ENCODE results near the gene APOBR.
"Not testable (repeated sequence)": the region's sequence is repeated elsewhere in the genome, so short reads cannot be mapped to it uniquely, and the experiment has no call there.

APOBR gene

DNA sequence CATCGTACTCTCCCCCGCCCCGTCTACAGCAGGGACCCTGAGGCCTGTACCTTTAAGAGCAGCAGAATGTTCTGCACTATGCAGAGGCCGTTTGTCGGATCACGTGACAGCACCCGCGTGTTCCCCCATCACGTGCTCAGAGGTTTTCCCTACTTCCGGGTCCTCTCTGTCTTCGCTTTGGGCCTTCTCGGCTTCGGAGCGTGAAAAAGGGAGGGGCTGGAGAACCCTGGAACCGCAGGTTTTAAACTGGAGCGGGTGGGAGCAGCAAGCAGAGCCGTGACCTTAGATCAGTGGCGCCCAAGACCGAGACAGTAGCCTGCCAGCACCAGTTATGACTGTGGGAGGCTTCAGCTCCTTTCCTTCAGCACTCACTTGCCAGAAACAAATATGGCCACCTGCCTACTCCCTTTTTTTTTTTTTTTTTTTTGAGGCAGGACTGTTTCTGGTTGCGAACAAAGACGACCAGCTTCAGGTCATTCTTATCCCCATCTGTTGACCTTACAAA, 2.4 kb upstream of the APOBR start, which contains the start of gene CLN3:
CLN3 (minus strand) TSS at position 105 of the 505 bp plus-strand sequence. CDS start 315 bp downstream, outside the sequence.
- Histone ChIP-seq H3K4me1 (ENCODE audit: control insufficient read depth in 1 of 2, insufficient read depth in 2 of 2, low read length in 2 of 2) (peaks cover 0 to 10% of the 10 kb centered on the region in 2 donors), H3K4me3 (ENCODE audit: low read depth in 1 of 2, low read length in 2 of 2) (peak within 1 kb of the TSS; percentile 91 to 96), H3K27me3 (ENCODE audit: low read depth, low read length) (no peaks in the 10 kb centered on the region), H3K27ac (ENCODE audit: low read length) (peak within 1 kb of the TSS; percentile 100), H3K36me3 (ENCODE audit: control insufficient read depth in 1 of 2, insufficient read depth in 2 of 2, low read length in 2 of 2) (peaks cover 5 to 16% of the 10 kb centered on the region in 2 donors), H3K9me3 (ENCODE audit: control insufficient read depth in 1 of 2, low read length in 2 of 2) (no peaks in the 10 kb centered on the region)

GRCh38 chr16:28492511-28492910, 1.9 kb upstream of the APOBR start:
- peak overlapping the region; percentile 91 to 96 for H3K4me3 ChIP-seq (ENCODE audit: low read depth in 1 of 2, low read length in 2 of 2)
- no peaks in the 10 kb centered on the region for H3K27me3 ChIP-seq (ENCODE audit: low read depth, low read length)
- H3K4me1 ChIP-seq (ENCODE audit: control insufficient read depth in 1 of 2, insufficient read depth in 2 of 2, low read length in 2 of 2) = peaks cover 0 to 10% of the 10 kb centered on the region in 2 donors
- peaks cover 3 to 11% of the 10 kb centered on the region in 2 donors for H3K36me3 ChIP-seq (ENCODE audit: control insufficient read depth in 1 of 2, insufficient read depth in 2 of 2, low read length in 2 of 2)
- peak overlapping the region; percentile 100 for H3K27ac ChIP-seq (ENCODE audit: low read length)
- no peaks in the 10 kb centered on the region for H3K9me3 ChIP-seq (ENCODE audit: control insufficient read depth in 1 of 2, low read length in 2 of 2)

- H3K4me3 ChIP-seq (ENCODE audit: low read depth in 1 of 2, low read length in 2 of 2) = peak overlapping the region; percentile 30 to 48
- no peaks in the 10 kb centered on the region for H3K27me3 ChIP-seq (ENCODE audit: low read depth, low read length)
- no peaks in the 10 kb centered on the region for H3K36me3 ChIP-seq (ENCODE audit: control insufficient read depth in 1 of 2, insufficient read depth in 2 of 2, low read length in 2 of 2)
- H3K4me1 ChIP-seq (ENCODE audit: control insufficient read depth in 1 of 2, insufficient read depth in 2 of 2, low read length in 2 of 2) = peaks cover 0 to 10% of the 10 kb centered on the region in 2 donors
- peak overlapping the region; percentile 63 for H3K27ac ChIP-seq (ENCODE audit: low read length)
- H3K9me3 ChIP-seq (ENCODE audit: control insufficient read depth in 1 of 2, low read length in 2 of 2) = no peaks in the 10 kb centered on the region
Observed at GRCh38 chr16:28495098-28495793, 803 bp downstream of the APOBR start.

GRCh38 chr16:28495795-28496749, 1.6 kb downstream of the APOBR start:
- Histone ChIP-seq H3K4me3 (ENCODE audit: low read depth in 1 of 2, low read length in 2 of 2) (peak overlapping the region in 1 of 2 donors; percentile 30), H3K36me3 (ENCODE audit: control insufficient read depth in 1 of 2, insufficient read depth in 2 of 2, low read length in 2 of 2) (no peaks in the 10 kb centered on the region), H3K27ac (ENCODE audit: low read length) (no peak overlapping the region), H3K9me3 (ENCODE audit: control insufficient read depth in 1 of 2, low read length in 2 of 2) (no peaks in the 10 kb centered on the region), H3K27me3 (ENCODE audit: low read depth, low read length) (no peaks in the 10 kb centered on the region), H3K4me1 (ENCODE audit: control insufficient read depth in 1 of 2, insufficient read depth in 2 of 2, low read length in 2 of 2) (peaks cover 0 to 5% of the 10 kb centered on the region in 2 donors)

- Histone ChIP-seq H3K27me3 (ENCODE audit: low read depth, low read length) (no peaks in the 10 kb centered on the region), H3K4me3 (ENCODE audit: low read depth in 1 of 2, low read length in 2 of 2) (no peak overlapping the region), H3K27ac (ENCODE audit: low read length) (no peak overlapping the region), H3K36me3 (ENCODE audit: control insufficient read depth in 1 of 2, insufficient read depth in 2 of 2, low read length in 2 of 2) (no peaks in the 10 kb centered on the region), H3K4me1 (ENCODE audit: control insufficient read depth in 1 of 2, insufficient read depth in 2 of 2, low read length in 2 of 2) (no peaks in the 10 kb centered on the region), H3K9me3 (ENCODE audit: control insufficient read depth in 1 of 2, low read length in 2 of 2) (no peaks in the 10 kb centered on the region)
Observed at GRCh38 chr16:28496844-28497243, 2.4 kb downstream of the APOBR start.

DNA sequence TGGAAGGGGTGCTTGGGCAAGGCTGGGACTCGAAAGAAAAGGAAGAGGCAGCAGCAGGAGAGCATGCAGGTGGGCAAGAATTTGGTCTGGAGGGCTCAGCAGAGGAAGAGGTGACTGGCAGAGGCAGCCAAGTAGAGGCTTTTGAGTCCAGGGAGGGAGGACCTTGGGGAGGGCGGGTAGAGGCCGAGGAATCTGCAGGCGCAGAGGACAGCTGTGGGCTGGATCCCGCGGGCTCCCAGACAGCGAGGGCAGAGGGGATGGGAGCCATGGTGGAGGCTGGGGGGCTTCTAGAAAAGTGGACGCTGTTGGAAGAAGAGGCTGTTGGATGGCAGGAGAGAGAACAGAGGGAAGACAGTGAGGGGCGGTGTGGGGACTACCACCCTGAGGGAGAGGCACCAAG, 2.9 kb downstream of the APOBR start:
- H3K36me3 ChIP-seq (ENCODE audit: control insufficient read depth in 1 of 2, insufficient read depth in 2 of 2, low read length in 2 of 2) = no peaks in the 10 kb centered on the region
- H3K27me3 ChIP-seq (ENCODE audit: low read depth, low read length) = no peaks in the 10 kb centered on the region

GRCh38 chr16:28497861-28498599, 3.6 kb downstream of the APOBR start:
- Histone ChIP-seq H3K27me3 (ENCODE audit: low read depth, low read length) (no peaks in the 10 kb centered on the region), H3K36me3 (ENCODE audit: control insufficient read depth in 1 of 2, insufficient read depth in 2 of 2, low read length in 2 of 2) (no peaks in the 10 kb centered on the region), H3K4me1 (ENCODE audit: control insufficient read depth in 1 of 2, insufficient read depth in 2 of 2, low read length in 2 of 2) (no peaks in the 10 kb centered on the region), H3K27ac (ENCODE audit: low read length) (no peak overlapping the region), H3K9me3 (ENCODE audit: control insufficient read depth in 1 of 2, low read length in 2 of 2) (no peaks in the 10 kb centered on the region), H3K4me3 (ENCODE audit: low read depth in 1 of 2, low read length in 2 of 2) (no peak overlapping the region)

More for the DNA sequence above, 2.9 kb downstream of the APOBR start:
- Histone ChIP-seq H3K9me3 (ENCODE audit: control insufficient read depth in 1 of 2, low read length in 2 of 2) (no peaks in the 10 kb centered on the region), H3K27ac (ENCODE audit: low read length) (no peak overlapping the region), H3K4me3 (ENCODE audit: low read depth in 1 of 2, low read length in 2 of 2) (no peak overlapping the region), H3K4me1 (ENCODE audit: control insufficient read depth in 1 of 2, insufficient read depth in 2 of 2, low read length in 2 of 2) (no peaks in the 10 kb centered on the region)

- Histone ChIP-seq H3K27me3 (ENCODE audit: low read depth, low read length) (no peaks in the 10 kb centered on the region), H3K4me3 (ENCODE audit: low read depth in 1 of 2, low read length in 2 of 2) (no peak overlapping the region), H3K9me3 (ENCODE audit: control insufficient read depth in 1 of 2, low read length in 2 of 2) (no peaks in the 10 kb centered on the region), H3K4me1 (ENCODE audit: control insufficient read depth in 1 of 2, insufficient read depth in 2 of 2, low read length in 2 of 2) (no peaks in the 10 kb centered on the region), H3K27ac (ENCODE audit: low read length) (no peak overlapping the region), H3K36me3 (ENCODE audit: control insufficient read depth in 1 of 2, insufficient read depth in 2 of 2, low read length in 2 of 2) (no peaks in the 10 kb centered on the region)
Observed at GRCh38 chr16:28498666-28499381, 4.4 kb downstream of the APOBR start.

GRCh38 chr16:28499854-28500253, 5.4 kb downstream of the APOBR start:
- Histone ChIP-seq H3K36me3 (ENCODE audit: control insufficient read depth in 1 of 2, insufficient read depth in 2 of 2, low read length in 2 of 2) (no peaks in the 10 kb centered on the region), H3K4me3 (ENCODE audit: low read depth in 1 of 2, low read length in 2 of 2) (no peak overlapping the region), H3K9me3 (ENCODE audit: control insufficient read depth in 1 of 2, low read length in 2 of 2) (no peaks in the 10 kb centered on the region), H3K27me3 (ENCODE audit: low read depth, low read length) (no peaks in the 10 kb centered on the region), H3K4me1 (ENCODE audit: control insufficient read depth in 1 of 2, insufficient read depth in 2 of 2, low read length in 2 of 2) (no peaks in the 10 kb centered on the region), H3K27ac (ENCODE audit: low read length) (no peak overlapping the region)

- H3K27me3 ChIP-seq (ENCODE audit: low read depth, low read length); H3K4me1 ChIP-seq (ENCODE audit: control insufficient read depth in 1 of 2, insufficient read depth in 2 of 2, low read length in 2 of 2); H3K4me3 ChIP-seq (ENCODE audit: low read depth in 1 of 2, low read length in 2 of 2); H3K36me3 ChIP-seq (ENCODE audit: control insufficient read depth in 1 of 2, insufficient read depth in 2 of 2, low read length in 2 of 2); H3K9me3 ChIP-seq (ENCODE audit: control insufficient read depth in 1 of 2, low read length in 2 of 2); H3K27ac ChIP-seq (ENCODE audit: low read length): not testable (repeated sequence)
Observed at GRCh38 chr16:28500476-28501180, 6.2 kb downstream of the APOBR start.

Data from muscle layer of duodenum (tissue), 2 donors.